ENCODE results near the gene COX7A2L.

The COX7A2L gene

DNA sequence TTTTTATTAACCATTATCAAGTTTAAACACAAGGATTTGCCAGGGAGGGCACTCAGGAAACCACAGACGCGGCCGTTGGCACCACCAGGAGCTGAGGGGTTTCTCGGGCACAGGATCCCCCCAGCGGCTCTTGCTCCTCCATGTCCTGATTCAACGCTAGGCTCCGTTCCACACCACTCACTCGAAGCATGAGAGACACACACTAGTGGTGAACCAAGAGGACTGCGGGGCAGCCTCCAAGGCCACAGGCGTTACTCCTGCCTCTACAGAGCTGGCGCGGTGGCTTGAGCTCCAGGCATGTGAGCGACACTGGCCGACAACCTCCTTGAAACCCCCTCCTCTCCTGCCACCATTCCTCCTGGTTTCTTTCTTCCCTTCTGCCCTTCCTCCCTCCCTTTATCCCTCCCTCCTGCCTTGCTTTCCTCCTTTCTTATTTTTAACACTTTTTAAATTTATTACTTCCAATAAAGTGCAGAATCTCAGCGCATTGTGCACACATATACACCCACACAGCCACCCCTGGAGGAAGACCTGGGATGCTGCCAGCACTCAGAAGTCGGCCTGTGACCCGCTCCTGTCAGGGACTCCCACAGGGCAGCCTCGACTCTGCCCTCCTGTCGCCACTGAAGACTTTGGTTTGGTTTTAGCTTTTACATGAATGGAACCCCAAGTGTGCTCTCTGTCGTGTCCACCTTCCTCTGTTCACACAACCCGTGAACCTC lies 21.7 kb downstream of the COX7A2L start:
- no peak for TF ChIP-seq REST (IDR thresholded peaks at IDR 0.05; ENCODE audit: insufficient read depth in 1 of 2, low read depth in 2 of 2, low read length in 2 of 2)
- no peak for TF ChIP-seq SIN3A (IDR thresholded peaks at IDR 0.05; ENCODE audit: borderline replicate concordance, insufficient read depth, low read length)
- TF ChIP-seq TAF1 (IDR thresholded peaks at IDR 0.05; ENCODE audit: borderline replicate concordance, insufficient read depth, low read length): no peak
- no peak for TF ChIP-seq POLR2AphosphoS5 (IDR thresholded peaks at IDR 0.05; ENCODE audit: low read depth, low read length)
- TF ChIP-seq FOXP2 (optimal IDR thresholded peaks at IDR 0.05; ENCODE audit: borderline replicate concordance, extremely low read depth, extremely low read length, insufficient read depth): no peak

GRCh38 chr2:42338567-42339190 lies 22.3 kb downstream of the COX7A2L start:
- TF ChIP-seq POLR2AphosphoS5 (IDR thresholded peaks at IDR 0.05; ENCODE audit: low read depth, low read length) (no peak), REST (IDR thresholded peaks at IDR 0.05; ENCODE audit: insufficient read depth in 1 of 2, low read depth in 2 of 2, low read length in 2 of 2) (no peak), TAF1 (IDR thresholded peaks at IDR 0.05; ENCODE audit: borderline replicate concordance, insufficient read depth, low read length) (no peak), FOXP2 (optimal IDR thresholded peaks at IDR 0.05; ENCODE audit: borderline replicate concordance, extremely low read depth, extremely low read length, insufficient read depth) (no peak), SIN3A (IDR thresholded peaks at IDR 0.05; ENCODE audit: borderline replicate concordance, insufficient read depth, low read length) (no peak)

GRCh38 chr2:42337846-42338566 lies 23.0 kb downstream of the COX7A2L start:
- TF ChIP-seq POLR2AphosphoS5 (IDR thresholded peaks at IDR 0.05; ENCODE audit: low read depth, low read length) (no peak), REST (IDR thresholded peaks at IDR 0.05; ENCODE audit: insufficient read depth in 1 of 2, low read depth in 2 of 2, low read length in 2 of 2) (no peak), TAF1 (IDR thresholded peaks at IDR 0.05; ENCODE audit: borderline replicate concordance, insufficient read depth, low read length) (no peak), FOXP2 (optimal IDR thresholded peaks at IDR 0.05; ENCODE audit: borderline replicate concordance, extremely low read depth, extremely low read length, insufficient read depth) (no peak), SIN3A (IDR thresholded peaks at IDR 0.05; ENCODE audit: borderline replicate concordance, insufficient read depth, low read length) (no peak)

DNA sequence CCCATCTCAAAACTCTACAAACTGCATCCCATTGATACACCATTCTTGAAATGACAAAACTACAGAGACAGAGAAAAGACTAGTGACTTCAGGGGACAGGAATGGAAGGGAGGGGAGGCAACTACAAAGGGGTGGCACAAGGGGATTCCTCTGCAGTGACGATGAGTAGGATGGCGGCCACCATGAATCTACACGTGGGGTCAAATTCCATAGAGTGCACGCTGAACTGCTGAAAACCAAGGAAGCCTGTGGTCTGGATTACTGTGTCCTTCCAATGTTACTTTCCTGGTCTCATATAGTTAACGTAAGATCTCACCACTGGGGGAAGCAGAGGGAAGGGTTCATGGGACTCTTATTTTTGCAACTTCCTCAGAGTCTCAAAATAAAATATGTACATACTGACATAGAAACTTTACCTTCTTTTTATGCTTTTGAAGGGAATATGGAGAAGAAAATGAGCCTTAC lies 23.6 kb downstream of the COX7A2L start:
- TF ChIP-seq TAF1 (IDR thresholded peaks at IDR 0.05; ENCODE audit: borderline replicate concordance, insufficient read depth, low read length): no peak
- TF ChIP-seq SIN3A (IDR thresholded peaks at IDR 0.05; ENCODE audit: borderline replicate concordance, insufficient read depth, low read length): no peak
- no peak for TF ChIP-seq POLR2AphosphoS5 (IDR thresholded peaks at IDR 0.05; ENCODE audit: low read depth, low read length)
- TF ChIP-seq REST (IDR thresholded peaks at IDR 0.05; ENCODE audit: insufficient read depth in 1 of 2, low read depth in 2 of 2, low read length in 2 of 2): no peak
- no peak for TF ChIP-seq FOXP2 (optimal IDR thresholded peaks at IDR 0.05; ENCODE audit: borderline replicate concordance, extremely low read depth, extremely low read length, insufficient read depth)
